GM12865 (cell line): ENCODE measurements around the gene SPATA6L.
A peak's percentile ranks its signal among the peaks of the same experiment; 100 is the strongest.

Source experiments
- DNase-seq: peaks from one replicate; pipeline ENCODE4 v3.0.0; 2010; ENCODE audit warnings: low read depth
- H3K4me3 ChIP-seq: 2 replicates; pipeline ENCODE4 v1.5.1; 2011; ENCODE audit warnings: mild to moderate bottlenecking, low read depth, low read length, control low read depth
- CTCF ChIP-seq: IDR thresholded peaks from 2 replicates; pipeline ENCODE4 v1.5.1; 2011; ENCODE audit warnings: low read length, control low read depth, low read depth, inconsistent platforms; ENCODE audit not compliant: insufficient read depth; ENCODE audit errors: missing control alignments

SPATA6L gene

DNA sequence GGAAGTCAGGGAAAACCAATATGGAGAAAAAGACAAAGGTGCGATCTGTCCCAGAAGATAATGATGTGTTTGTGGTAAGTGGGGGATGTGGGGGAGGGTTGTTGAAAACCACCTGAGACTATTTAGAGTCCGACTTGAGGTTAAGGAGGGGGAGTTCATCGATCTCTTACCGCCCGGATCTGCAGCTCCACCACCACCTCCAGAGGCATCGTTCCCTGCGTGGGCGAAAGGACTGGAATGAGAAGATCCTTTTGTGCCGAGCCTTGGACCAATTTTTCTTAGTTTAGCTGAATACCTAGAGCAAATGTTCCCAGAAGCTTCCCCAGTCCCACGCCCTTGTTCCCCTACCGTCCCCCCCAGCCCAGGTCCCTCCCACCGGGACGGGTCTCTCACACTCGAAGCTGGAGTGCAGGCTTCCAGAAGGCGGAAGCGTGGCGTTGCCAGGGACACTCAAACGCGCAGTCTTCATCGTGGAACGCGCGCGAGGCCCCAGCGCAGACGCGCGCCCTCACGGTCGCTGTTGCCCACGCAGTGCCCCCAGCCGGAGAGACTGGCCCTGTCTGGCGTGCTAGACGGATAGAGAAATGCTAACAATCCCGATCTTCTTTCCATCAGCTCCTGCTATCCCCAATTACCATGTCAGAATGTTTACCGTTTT is at the start of gene SPATA6L:
SPATA6L (minus strand) TSS at position 439 of the 658 bp plus-strand sequence; CDS start at position 209, 230 bp downstream.
- peak within 1 kb of the TSS; percentile 58 for H3K4me3 ChIP-seq
- no peak for TF ChIP-seq CTCF
- DNase-seq: peak; percentile 59

- no peak for TF ChIP-seq CTCF
- DNase-seq: no peak
- no peak overlapping the region for H3K4me3 ChIP-seq
These were observed 48.2 kb upstream of the SPATA6L start for GRCh38 chr9:4714266-4715016.

- DNase-seq: no peak
- no peak for TF ChIP-seq CTCF
These were observed 47.6 kb upstream of the SPATA6L start for GRCh38 chr9:4713849-4714248.

GRCh38 chr9:4709380-4709779 is 43.1 kb upstream of the SPATA6L start:
- no peak for TF ChIP-seq CTCF
- H3K4me3 ChIP-seq: no peak overlapping the region
- DNase-seq: no peak

More at GRCh38 chr9:4713849-4714248, 47.6 kb upstream of the SPATA6L start:
- no peak overlapping the region for H3K4me3 ChIP-seq

- no peak overlapping the region for H3K4me3 ChIP-seq
- no peak for DNase-seq
- TF ChIP-seq CTCF: no peak
These were observed 40.8 kb upstream of the SPATA6L start for GRCh38 chr9:4706971-4707622.

- no peak for TF ChIP-seq CTCF
- H3K4me3 ChIP-seq: no peak overlapping the region
- DNase-seq: no peak
These were observed 39.7 kb upstream of the SPATA6L start for GRCh38 chr9:4706021-4706420.

GRCh38 chr9:4704129-4704528 is 37.8 kb upstream of the SPATA6L start:
- DNase-seq: no peak
- no peak for TF ChIP-seq CTCF
- no peak overlapping the region for H3K4me3 ChIP-seq
